Measurements from ENCODE around the gene TRIOBP. TPM values are rescaled to one million over a fixed set of nuclear protein-coding genes. Genes with fewer than 3 reads are reported as not detected.
A peak's percentile ranks its signal among the peaks of the same experiment; 100 is the strongest.

Gene TRIOBP
- total RNA-seq, 2 experiments from 2014 or later, result 9.0 to 10.1 TPM

DNA sequence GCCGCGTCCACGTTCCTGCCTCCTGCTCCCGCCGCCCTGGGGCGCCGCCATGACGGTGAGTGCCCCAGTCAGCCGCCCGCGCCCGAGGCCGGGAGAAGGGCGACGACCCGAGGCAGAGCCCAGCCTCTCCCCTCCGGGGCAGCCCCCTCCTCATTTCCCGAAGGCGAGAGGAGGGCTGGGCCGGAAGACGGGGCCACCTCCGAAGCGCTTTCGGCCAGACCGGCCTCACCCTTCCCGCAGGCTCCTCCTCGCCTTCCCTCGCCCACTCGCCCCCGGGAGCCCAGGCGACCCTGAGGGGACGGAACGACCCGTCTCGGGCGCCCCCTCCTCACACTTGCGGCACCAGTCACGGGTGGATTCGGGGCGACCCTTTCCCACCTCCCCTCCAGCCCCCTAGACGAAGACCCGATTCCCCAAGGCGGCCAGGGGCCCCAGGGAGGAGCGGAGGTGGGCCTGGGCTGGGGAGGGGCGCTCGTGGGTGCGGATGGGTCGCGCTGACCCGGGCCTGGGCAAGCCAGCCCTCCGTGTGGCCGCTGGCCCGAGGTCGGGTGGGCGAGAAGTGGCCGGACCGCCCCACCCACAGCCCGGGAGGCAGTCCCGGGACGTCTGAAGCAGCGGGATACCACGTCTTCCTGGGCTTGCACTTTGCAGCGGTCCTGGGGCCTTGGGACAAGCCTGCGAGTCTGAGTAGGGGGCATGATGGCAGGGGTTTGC is 49.7 kb downstream of the TRIOBP start:
- ATAC-seq (ENCODE audit: poor library complexity), result peak; percentile 45
- POLR2A ChIA-PET, result no interaction called here
- Mint-ChIP-seq H3K9me3 (no peaks in the 10 kb centered on the region), H3K36me3 (ENCODE audit: low read depth) (peaks cover 4% of the 10 kb centered on the region), H3K27ac (peak overlapping the region; percentile 70), H3K4me1 (ENCODE audit: low read depth) (peaks cover 22% of the 10 kb centered on the region), H3K27me3 (no peaks in the 10 kb centered on the region), H3K4me3 (peak overlapping the region; percentile 93)
- H3K4me3 ChIP-seq (ENCODE audit: low read length), result peak overlapping the region; percentile 90
- peaks cover 27% of the 10 kb centered on the region for H3K4me1 ChIP-seq (ENCODE audit: insufficient read depth, low read length)
- intact Hi-C loops (cut with DNase I, micrococcal nuclease), result loop anchor here in 1 of 2 experiments (2.0 to 5.0 kb wide), 5 partner anchors 60 to 139 kb away; partner anchors contain the start of genes ANKRD54, GCAT, GGA1 and NOL12
- no peaks in the 10 kb centered on the region for H3K9me3 ChIP-seq (ENCODE audit: control insufficient read depth in 1 of 2, insufficient read depth in 1 of 2, low read length in 2 of 2)
- TF ChIP-seq CTCF (IDR thresholded peaks at IDR 0.05), result no peak
- CTCF ChIA-PET, result no interaction called here
- peak in 3 of 14 experiments; percentile 6 to 50 (median 15) for DNase-seq
- no peak overlapping the region for H3K27ac ChIP-seq (ENCODE audit: low read depth in 1 of 2, low read length in 2 of 2)
- H3K27me3 ChIP-seq (ENCODE audit: control insufficient read depth in 1 of 2, insufficient read depth in 2 of 2, low read length in 2 of 2), result no peaks in the 10 kb centered on the region
- H3K36me3 ChIP-seq (ENCODE audit: insufficient read depth, low read length), result no peaks in the 10 kb centered on the region

GRCh38 chr22:37747080-37747714 is 50.3 kb downstream of the TRIOBP start:
- Mint-ChIP-seq H3K27me3 (no peaks in the 10 kb centered on the region), H3K27ac (peak overlapping the region; percentile 70), H3K36me3 (ENCODE audit: low read depth) (peaks cover 4% of the 10 kb centered on the region), H3K4me3 (peak overlapping the region; percentile 93), H3K4me1 (ENCODE audit: low read depth) (peaks cover 22% of the 10 kb centered on the region), H3K9me3 (no peaks in the 10 kb centered on the region)
- no peaks in the 10 kb centered on the region for H3K9me3 ChIP-seq (ENCODE audit: control insufficient read depth in 1 of 2, insufficient read depth in 1 of 2, low read length in 2 of 2)
- no peak overlapping the region for H3K27ac ChIP-seq (ENCODE audit: low read depth in 1 of 2, low read length in 2 of 2)
- POLR2A ChIA-PET, result no interaction called here
- ATAC-seq (ENCODE audit: poor library complexity), result no peak
- CTCF ChIA-PET, result no interaction called here
- TF ChIP-seq CTCF (IDR thresholded peaks at IDR 0.05), result no peak
- H3K4me3 ChIP-seq (ENCODE audit: low read length), result peak overlapping the region; percentile 90
- intact Hi-C loops (cut with DNase I, micrococcal nuclease), result loop anchor here in 1 of 2 experiments (2.0 to 5.0 kb wide), 5 partner anchors 60 to 140 kb away; partner anchors contain the start of genes ANKRD54, GCAT, GGA1 and NOL12
- H3K4me1 ChIP-seq (ENCODE audit: insufficient read depth, low read length), result peaks cover 27% of the 10 kb centered on the region
- no peak for DNase-seq
- no peaks in the 10 kb centered on the region for H3K27me3 ChIP-seq (ENCODE audit: control insufficient read depth in 1 of 2, insufficient read depth in 2 of 2, low read length in 2 of 2)
- H3K36me3 ChIP-seq (ENCODE audit: insufficient read depth, low read length), result peaks cover 2% of the 10 kb centered on the region

- Histone ChIP-seq H3K27me3 (ENCODE audit: control insufficient read depth in 1 of 2, insufficient read depth in 2 of 2, low read length in 2 of 2) (no peaks in the 10 kb centered on the region), H3K4me1 (ENCODE audit: insufficient read depth, low read length) (peaks cover 27% of the 10 kb centered on the region), H3K4me3 (ENCODE audit: low read length) (no peak overlapping the region), H3K36me3 (ENCODE audit: insufficient read depth, low read length) (peaks cover 6% of the 10 kb centered on the region), H3K9me3 (ENCODE audit: control insufficient read depth in 1 of 2, insufficient read depth in 1 of 2, low read length in 2 of 2) (no peaks in the 10 kb centered on the region), H3K27ac (ENCODE audit: low read depth in 1 of 2, low read length in 2 of 2) (no peak overlapping the region)
- intact Hi-C loops (cut with DNase I, micrococcal nuclease), result loop anchor here in 1 of 2 experiments (2.0 to 5.0 kb wide), 5 partner anchors 59 to 140 kb away; partner anchors contain the start of genes ANKRD54, GCAT, GGA1 and NOL12
- ChIA-PET POLR2A (no interaction called here), CTCF (interaction anchor here (1.1 kb wide), 1 partner anchor 183 kb away, joined by 3 read pairs; no protein-coding TSS in a partner anchor)
- H3K36me3 Mint-ChIP-seq (ENCODE audit: low read depth), result peaks cover 4% of the 10 kb centered on the region
- no peak for ATAC-seq (ENCODE audit: poor library complexity)
- no peaks in the 10 kb centered on the region for H3K27me3 Mint-ChIP-seq
- no peaks in the 10 kb centered on the region for H3K9me3 Mint-ChIP-seq
- DNase-seq, result no peak
- no peak overlapping the region for H3K27ac Mint-ChIP-seq
- TF ChIP-seq CTCF (IDR thresholded peaks at IDR 0.05), result no peak
- H3K4me1 Mint-ChIP-seq (ENCODE audit: low read depth), result peaks cover 22% of the 10 kb centered on the region
- peak overlapping the region; percentile 72 for H3K4me3 Mint-ChIP-seq
Observed at GRCh38 chr22:37747715-37748100, 50.9 kb downstream of the TRIOBP start.

Measured in CD4-positive, alpha-beta T cell (primary cell).